ENCODE data around the gene ZMYM3. TPM values are rescaled to one million over a fixed set of nuclear protein-coding genes. Genes with fewer than 3 reads are reported as not detected.

Gene ZMYM3
- total RNA-seq, 4 donors from 2014 or later, result 12.1 to 37.9 (median 27.3) TPM

DNA sequence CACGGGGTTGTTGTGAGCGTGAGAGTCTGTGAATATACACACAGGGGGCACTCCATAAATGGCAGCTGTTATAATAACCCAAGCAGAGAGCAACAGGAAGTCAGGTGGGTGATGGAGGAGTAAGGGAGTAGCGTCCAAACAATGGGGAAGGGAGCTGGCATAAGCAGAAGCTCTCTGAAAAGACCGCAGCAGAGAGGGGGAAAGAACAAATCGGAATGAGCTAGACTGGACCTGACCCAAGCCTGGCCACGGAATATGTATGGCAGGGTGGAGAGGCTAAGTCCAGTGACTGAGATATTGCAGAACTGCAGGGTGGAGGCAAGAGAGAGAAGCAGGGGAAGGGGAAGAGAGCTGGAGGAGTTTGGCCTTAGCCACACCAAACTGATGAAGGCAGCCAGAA lies 37.5 kb downstream of the ZMYM3 start:
- no peak for DNase-seq
- H3K27ac ChIP-seq, result no peak overlapping the region
- H3K36me3 ChIP-seq, result no peaks in the 10 kb centered on the region
- H3K9me3 ChIP-seq, result no peaks in the 10 kb centered on the region
- no peaks in the 10 kb centered on the region for H3K4me1 ChIP-seq
- intact Hi-C loops (cut with DNase I; ENCODE audit: low total_unique reads), result no loop called here
- H3K27me3 ChIP-seq, result no peaks in the 10 kb centered on the region
- TF ChIP-seq POLR2A (IDR thresholded peaks at IDR 0.05) (no peak), CTCF (IDR thresholded peaks at IDR 0.05) (no peak)
- no peak overlapping the region for H3K4me3 ChIP-seq

DNA sequence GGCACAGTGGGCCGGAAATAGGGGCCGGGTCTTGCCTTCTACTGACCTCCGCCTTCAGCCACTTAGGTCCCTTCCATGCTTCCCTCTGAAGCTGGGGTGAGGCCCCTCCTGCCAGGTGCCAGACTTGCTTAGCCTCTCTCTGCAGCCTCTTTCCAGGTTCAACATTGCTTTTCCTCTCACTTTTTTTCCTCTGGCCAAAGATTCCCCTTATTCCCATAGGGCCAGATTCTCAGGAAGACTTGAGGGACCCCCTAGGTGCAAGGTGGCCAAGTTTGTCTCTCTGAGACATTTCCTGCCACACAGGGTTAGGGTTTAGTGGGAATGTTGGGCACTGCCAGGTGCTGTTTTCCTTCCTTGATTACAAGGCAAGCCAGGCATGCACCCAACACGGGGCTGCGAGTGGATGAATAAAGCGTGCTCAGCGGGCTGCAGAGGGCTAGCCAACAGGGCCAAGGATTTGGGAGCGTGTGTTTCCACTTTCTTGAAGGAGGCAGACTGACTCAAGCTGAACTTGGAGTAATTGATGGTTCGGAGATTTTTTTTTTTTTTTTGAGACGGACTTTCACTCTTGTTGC lies 38.5 kb downstream of the ZMYM3 start:
- TF ChIP-seq CTCF (IDR thresholded peaks at IDR 0.05) (no peak), POLR2A (IDR thresholded peaks at IDR 0.05) (no peak)
- no peaks in the 10 kb centered on the region for H3K27me3 ChIP-seq
- no peak overlapping the region for H3K4me3 ChIP-seq
- H3K4me1 ChIP-seq, result no peaks in the 10 kb centered on the region
- no peaks in the 10 kb centered on the region for H3K9me3 ChIP-seq
- DNase-seq, result no peak
- intact Hi-C loops (cut with DNase I; ENCODE audit: low total_unique reads), result no loop called here
- no peak overlapping the region for H3K27ac ChIP-seq
- no peaks in the 10 kb centered on the region for H3K36me3 ChIP-seq

GRCh38 chrX:71214604-71215337 lies 39.2 kb downstream of the ZMYM3 start:
- H3K4me1 ChIP-seq, result no peaks in the 10 kb centered on the region
- H3K27me3 ChIP-seq, result no peaks in the 10 kb centered on the region
- DNase-seq, result no peak
- H3K36me3 ChIP-seq, result no peaks in the 10 kb centered on the region
- no peak overlapping the region for H3K27ac ChIP-seq
- no peak overlapping the region for H3K4me3 ChIP-seq
- TF ChIP-seq CTCF (IDR thresholded peaks at IDR 0.05) (no peak), POLR2A (IDR thresholded peaks at IDR 0.05) (no peak)
- no peaks in the 10 kb centered on the region for H3K9me3 ChIP-seq
- intact Hi-C loops (cut with DNase I; ENCODE audit: low total_unique reads), result no loop called here

DNA sequence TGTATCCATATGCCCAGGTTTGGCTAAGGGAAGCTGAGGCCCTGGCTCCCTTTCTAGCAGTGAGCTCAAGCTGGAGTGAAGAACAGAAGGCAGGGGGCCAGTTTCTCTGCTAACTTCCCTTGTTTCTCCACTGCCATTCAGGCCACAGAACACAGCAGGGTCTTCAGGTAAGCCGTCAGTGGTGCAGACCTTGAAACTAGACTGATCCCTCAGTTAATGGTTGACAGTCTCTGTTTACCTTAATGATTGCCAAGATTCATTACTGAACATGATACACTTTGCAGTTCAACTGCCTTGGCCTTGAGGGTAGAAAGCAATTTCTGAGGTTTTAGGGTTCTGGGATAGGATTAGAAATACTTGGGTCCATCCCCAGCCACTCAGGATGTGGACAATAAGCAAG lies 39.8 kb downstream of the ZMYM3 start:
- Histone ChIP-seq H3K27me3 (no peaks in the 10 kb centered on the region), H3K36me3 (no peaks in the 10 kb centered on the region), H3K9me3 (no peaks in the 10 kb centered on the region), H3K4me1 (no peaks in the 10 kb centered on the region), H3K27ac (no peak overlapping the region), H3K4me3 (no peak overlapping the region)
- TF ChIP-seq CTCF (IDR thresholded peaks at IDR 0.05), result no peak
- no peak for TF ChIP-seq POLR2A (IDR thresholded peaks at IDR 0.05)
- intact Hi-C loops (cut with DNase I; ENCODE audit: low total_unique reads), result no loop called here
- DNase-seq, result no peak

DNA sequence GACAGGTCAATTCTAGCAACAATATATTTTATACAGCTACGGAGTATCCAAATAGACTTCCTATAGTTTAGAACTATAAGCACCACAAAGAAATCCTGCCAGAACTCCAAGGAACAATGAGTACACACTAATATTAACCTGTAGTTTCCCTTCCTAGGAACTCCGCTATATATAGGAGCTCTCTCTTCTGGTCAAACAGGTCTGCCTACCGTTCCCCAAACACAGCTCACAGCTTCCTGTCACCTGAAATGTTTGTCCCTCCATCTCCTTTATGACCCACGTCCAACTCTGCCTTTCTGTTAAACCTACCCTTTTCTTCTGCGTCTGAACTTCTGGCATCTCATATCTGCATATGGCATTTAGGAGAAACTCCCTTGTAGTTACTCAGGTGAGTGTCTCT lies 41.4 kb downstream of the ZMYM3 start:
- Histone ChIP-seq H3K36me3 (no peaks in the 10 kb centered on the region), H3K4me1 (no peaks in the 10 kb centered on the region), H3K9me3 (no peaks in the 10 kb centered on the region), H3K4me3 (no peak overlapping the region), H3K27me3 (no peaks in the 10 kb centered on the region), H3K27ac (no peak overlapping the region)
- DNase-seq, result no peak
- no peak for TF ChIP-seq POLR2A (IDR thresholded peaks at IDR 0.05)
- intact Hi-C loops (cut with DNase I; ENCODE audit: low total_unique reads), result no loop called here
